SU-DHL-6 (cell line): ENCODE measurements around the gene MCAT.

Experiments used
- EZH2phosphoT487 ChIP-seq: fragments of 200-600 bp; sonication (generic), shearing (Covaris generic); conservative IDR thresholded peaks from 2 replicates; pipeline ENCODE4 v1.6.1; 2018; ENCODE audit warnings: mild to moderate bottlenecking, antibody characterized with exemption, low read length, moderate library complexity, mixed read lengths
- TF ChIP-seq, protein P1 (sequence below): fragments of 200-600 bp; sonication (generic); IDR thresholded peaks from one replicate; pipeline ENCODE4 v1.5.1; 2017; ENCODE audit warnings: antibody characterized with exemption, mild to moderate bottlenecking, low read length, moderate library complexity; ENCODE audit not compliant: insufficient read depth, poor library complexity, severe bottlenecking

- TF ChIP-seq EZH2phosphoT487 = no peak
- TF ChIP-seq, protein P1, sequence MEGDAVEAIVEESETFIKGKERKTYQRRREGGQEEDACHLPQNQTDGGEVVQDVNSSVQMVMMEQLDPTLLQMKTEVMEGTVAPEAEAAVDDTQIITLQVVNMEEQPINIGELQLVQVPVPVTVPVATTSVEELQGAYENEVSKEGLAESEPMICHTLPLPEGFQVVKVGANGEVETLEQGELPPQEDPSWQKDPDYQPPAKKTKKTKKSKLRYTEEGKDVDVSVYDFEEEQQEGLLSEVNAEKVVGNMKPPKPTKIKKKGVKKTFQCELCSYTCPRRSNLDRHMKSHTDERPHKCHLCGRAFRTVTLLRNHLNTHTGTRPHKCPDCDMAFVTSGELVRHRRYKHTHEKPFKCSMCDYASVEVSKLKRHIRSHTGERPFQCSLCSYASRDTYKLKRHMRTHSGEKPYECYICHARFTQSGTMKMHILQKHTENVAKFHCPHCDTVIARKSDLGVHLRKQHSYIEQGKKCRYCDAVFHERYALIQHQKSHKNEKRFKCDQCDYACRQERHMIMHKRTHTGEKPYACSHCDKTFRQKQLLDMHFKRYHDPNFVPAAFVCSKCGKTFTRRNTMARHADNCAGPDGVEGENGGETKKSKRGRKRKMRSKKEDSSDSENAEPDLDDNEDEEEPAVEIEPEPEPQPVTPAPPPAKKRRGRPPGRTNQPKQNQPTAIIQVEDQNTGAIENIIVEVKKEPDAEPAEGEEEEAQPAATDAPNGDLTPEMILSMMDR = no peak
Measured at GRCh38 chr22:43180670-43181069, 37.5 kb upstream of the MCAT start.
